Upper lobe of left lung (tissue), 6 donors: ENCODE results near the gene REV1. TPM values are rescaled to one million over a fixed set of nuclear protein-coding genes. Genes with fewer than 3 reads are reported as not detected.

Source experiments
- ATAC-seq, 2 donors: fragments of 200-7000 bp; cut with Tn5 transposase; one replicate each; pipeline ENCODE4 v1.9.1; 2022; ENCODE audit warnings: mild to moderate bottlenecking in 2 of 2, moderate library complexity in 2 of 2; ENCODE audit not compliant: low FRiP score in 2 of 2
- DNase-seq, 2 donors: peaks; one replicate each; pipeline ENCODE4 v3.0.0-alpha.2; 2019 to 2020
- H3K27ac ChIP-seq, 4 donors: fragments of 200-600 bp; sonication (generic); one replicate each; pipeline ENCODE4 v1.5.1; 2016 to 2019
- H3K27me3 ChIP-seq, 4 donors: fragments of 200-600 bp; sonication (generic); one replicate each; pipeline ENCODE4 v1.5.1; 2017 to 2019
- H3K36me3 ChIP-seq, 4 donors: fragments of 200-600 bp; sonication (generic); one replicate each; pipeline ENCODE4 v1.5.1; 2016 to 2019
- H3K4me1 ChIP-seq, 4 donors: fragments of 200-600 bp; sonication (generic); one replicate each; pipeline ENCODE4 v1.5.1; 2018 to 2019
- H3K4me3 ChIP-seq, 4 donors: fragments of 200-600 bp; sonication (generic); one replicate each; pipeline ENCODE4 v1.5.1; 2017 to 2019; ENCODE audit warnings: mild to moderate bottlenecking in 2 of 4, moderate library complexity in 1 of 4
- H3K9me3 ChIP-seq, 4 donors: fragments of 200-600 bp; sonication (generic); one replicate each; pipeline ENCODE4 v1.5.1; 2018 to 2019
- EP300 ChIP-seq, 4 donors: sonication (generic); formaldehyde crosslinking; IDR thresholded peaks; one replicate each; pipeline ENCODE4 v1.5.1; 2017; ENCODE audit warnings: antibody characterized with exemption in 4 of 4, control low read depth in 2 of 4
- POLR2A ChIP-seq, 4 donors: fragments of 450-650 bp; IDR thresholded peaks; one replicate each; pipeline ENCODE4 v1.5.1; 2016 to 2017; ENCODE audit warnings: antibody characterized with exemption in 4 of 4, mild to moderate bottlenecking in 2 of 4
- POLR2AphosphoS5 ChIP-seq, 2 donors: sonication (generic); formaldehyde crosslinking; IDR thresholded peaks; one replicate each; pipeline ENCODE4 v1.5.1; 2017; ENCODE audit warnings: antibody characterized with exemption in 2 of 2
- WGBS, 2 donors: methylation state at CpG; one replicate each; pipeline ENCODE4 v1.1.5; 2017 to 2018; 5-methylcytosine and 5-hydroxymethylcytosine counted together
- total RNA-seq, 6 donors: library from RNA; depleted of rRNA in 4 of 6; stranded (reverse); fragments of >200 nt in 4 of 6; gene quantifications; one replicate each; pipeline versions ENCODE4 v1.1.0 to v1.2.1, GENCODE V29; 2016 to 2021
- TF ChIP-seq, protein P1 (sequence below), 6 experiments: fragments of 450-650 bp in 4 of 6; fragments of 200-600 bp in 2 of 6; sonication (generic) in 2 of 6; IDR thresholded peaks; one replicate each; pipeline ENCODE4 v1.5.1; 2016 to 2019; ENCODE audit warnings: antibody characterized with exemption in 6 of 6
- donor health status: DM: no; HTN: no; CAD: no; lungs with moderate emphysema.
- donor health status: DM: no; HTN: yes; CAD: no; lungs with severe emphysema.

The REV1 gene
- total RNA-seq, 6 donors from 2014 or later = 34.6 to 135 (median 61.8) TPM

DNA sequence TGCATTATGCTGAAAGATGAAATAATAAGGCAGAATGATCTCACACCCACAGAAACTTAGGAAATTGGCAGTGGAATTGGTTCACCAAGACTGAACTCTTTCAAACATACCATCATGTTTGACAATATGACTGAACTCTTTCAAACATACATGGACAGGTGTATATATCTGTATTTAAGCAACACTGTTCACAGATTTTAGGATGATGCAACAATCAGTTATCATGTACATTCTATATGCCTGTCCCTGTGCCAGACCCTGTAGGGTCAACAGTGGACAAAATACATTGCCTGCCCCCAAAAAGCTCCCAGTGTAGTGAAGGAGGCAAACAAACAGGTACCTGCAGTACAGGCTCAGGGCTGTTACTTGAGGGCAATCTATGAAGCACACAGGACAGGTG lies 2.9 kb upstream of the REV1 start:
- Histone ChIP-seq H3K4me3 (no peak overlapping the region), H3K27me3 (no peaks in the 10 kb centered on the region), H3K27ac (no peak overlapping the region), H3K4me1 (peaks cover 6 to 14% (median 11%) of the 10 kb centered on the region in 4 donors), H3K36me3 (no peaks in the 10 kb centered on the region), H3K9me3 (no peaks in the 10 kb centered on the region)
- no peak for ATAC-seq
- no peak for DNase-seq
- TF ChIP-seq EP300 (IDR thresholded peaks at IDR 0.05) = no peak
- TF ChIP-seq POLR2A (IDR thresholded peaks at IDR 0.05) = no peak
- TF ChIP-seq, protein P1, sequence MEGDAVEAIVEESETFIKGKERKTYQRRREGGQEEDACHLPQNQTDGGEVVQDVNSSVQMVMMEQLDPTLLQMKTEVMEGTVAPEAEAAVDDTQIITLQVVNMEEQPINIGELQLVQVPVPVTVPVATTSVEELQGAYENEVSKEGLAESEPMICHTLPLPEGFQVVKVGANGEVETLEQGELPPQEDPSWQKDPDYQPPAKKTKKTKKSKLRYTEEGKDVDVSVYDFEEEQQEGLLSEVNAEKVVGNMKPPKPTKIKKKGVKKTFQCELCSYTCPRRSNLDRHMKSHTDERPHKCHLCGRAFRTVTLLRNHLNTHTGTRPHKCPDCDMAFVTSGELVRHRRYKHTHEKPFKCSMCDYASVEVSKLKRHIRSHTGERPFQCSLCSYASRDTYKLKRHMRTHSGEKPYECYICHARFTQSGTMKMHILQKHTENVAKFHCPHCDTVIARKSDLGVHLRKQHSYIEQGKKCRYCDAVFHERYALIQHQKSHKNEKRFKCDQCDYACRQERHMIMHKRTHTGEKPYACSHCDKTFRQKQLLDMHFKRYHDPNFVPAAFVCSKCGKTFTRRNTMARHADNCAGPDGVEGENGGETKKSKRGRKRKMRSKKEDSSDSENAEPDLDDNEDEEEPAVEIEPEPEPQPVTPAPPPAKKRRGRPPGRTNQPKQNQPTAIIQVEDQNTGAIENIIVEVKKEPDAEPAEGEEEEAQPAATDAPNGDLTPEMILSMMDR (IDR thresholded peaks at IDR 0.05) = no peak
- no peak for TF ChIP-seq POLR2AphosphoS5 (IDR thresholded peaks at IDR 0.05)

DNA sequence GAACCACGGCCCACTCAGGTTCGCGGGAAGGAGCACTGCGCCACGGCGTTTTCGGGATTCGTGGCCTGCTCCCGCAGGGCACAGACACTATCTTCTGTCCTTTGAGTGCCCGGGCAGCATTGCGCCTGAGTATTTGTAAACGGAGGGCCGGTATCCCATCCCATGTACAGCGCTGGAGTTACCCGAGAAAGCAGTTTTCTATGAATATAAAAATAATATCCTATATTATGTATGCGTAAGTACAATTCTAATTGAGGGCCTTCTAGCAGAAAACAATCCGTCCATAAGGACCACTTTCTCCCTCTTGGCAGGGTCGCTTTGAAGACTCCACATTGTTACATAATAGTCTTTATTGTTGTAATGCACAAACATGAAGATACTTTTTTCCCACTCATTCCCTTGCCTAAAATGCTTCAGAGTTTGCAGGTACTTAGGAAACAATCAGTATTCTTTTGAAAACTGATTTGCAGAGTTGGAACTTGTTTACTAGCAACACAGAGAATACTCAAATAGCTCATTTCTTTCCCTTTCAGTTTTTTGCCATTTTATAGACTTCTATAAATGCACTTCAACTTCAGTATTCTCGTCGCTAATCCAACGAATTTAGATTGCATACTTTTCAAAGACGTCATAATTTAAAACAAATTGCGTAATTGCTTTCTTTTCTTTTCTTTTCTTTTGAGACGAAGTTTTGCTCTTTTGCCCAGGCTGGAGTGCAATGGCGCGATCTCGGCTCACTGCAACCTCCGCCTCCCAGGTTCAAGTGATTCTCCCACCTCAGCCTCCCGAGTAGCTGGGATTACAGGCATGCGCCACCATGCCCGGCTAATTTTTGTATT lies 1.0 kb upstream of the REV1 start:
- WGBS, 2 donors = 31 to 34% methylated on average over 29 to 31 of the region's 31 CpGs
- no peaks in the 10 kb centered on the region for H3K27me3 ChIP-seq
- H3K36me3 ChIP-seq = no peaks in the 10 kb centered on the region
- TF ChIP-seq POLR2AphosphoS5 (IDR thresholded peaks at IDR 0.05) = peak in 1 of 2 donors; percentile 3
- TF ChIP-seq, protein P1 (IDR thresholded peaks at IDR 0.05) = no peak
- peaks cover 14 to 29% (median 18%) of the 10 kb centered on the region in 4 donors for H3K4me1 ChIP-seq
- H3K27ac ChIP-seq = peak overlapping the region; percentile 91 to 100 (median 96)
- no peak for ATAC-seq
- H3K9me3 ChIP-seq = no peaks in the 10 kb centered on the region
- peak overlapping the region in 3 of 4 donors; percentile 84 to 99 (median 96) for H3K4me3 ChIP-seq
- no peak for DNase-seq

DNA sequence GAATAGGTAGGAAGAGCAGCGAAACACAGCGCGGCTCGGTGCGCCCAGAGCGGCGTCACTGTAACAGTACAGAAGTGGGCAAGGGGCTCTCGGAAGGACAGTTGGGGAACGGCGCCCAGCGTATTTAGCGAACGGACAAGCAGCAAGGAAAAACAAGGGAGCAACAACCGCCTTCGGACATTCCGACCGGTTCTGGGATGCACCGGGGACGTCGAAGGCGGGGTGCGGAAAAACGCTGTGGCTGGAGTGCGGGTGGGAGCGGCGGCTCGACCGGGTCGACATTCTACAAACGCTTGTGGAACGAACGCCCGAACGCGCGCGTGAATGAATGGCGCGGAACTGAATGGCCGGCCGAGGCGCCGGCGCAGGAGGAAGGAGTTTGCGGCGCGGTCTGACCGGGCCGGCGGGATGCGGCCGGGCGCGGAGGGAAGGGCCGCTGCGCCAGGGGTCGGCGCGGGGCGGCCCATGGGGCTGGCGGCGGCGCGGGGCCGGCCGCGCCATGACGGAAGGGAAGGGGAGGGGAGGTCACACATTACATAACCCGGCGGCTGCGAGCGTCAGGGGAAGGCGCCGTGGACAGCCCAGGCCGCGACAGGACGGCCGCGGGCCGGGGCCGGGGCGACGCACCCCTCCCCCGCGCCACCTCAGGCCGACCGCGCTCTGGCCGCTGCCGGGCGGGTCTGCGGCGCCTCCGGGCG lies 605 bp downstream of the REV1 start:
- 0% methylated on average over 20 to 49 of the region's 95 CpGs for WGBS, 2 donors
- H3K27ac ChIP-seq = peak overlapping the region; percentile 91 to 100 (median 96)
- DNase-seq (peak in 1 of 2 donors; percentile 67), ATAC-seq (peak; percentile 59 to 69)
- no peaks in the 10 kb centered on the region for H3K36me3 ChIP-seq
- TF ChIP-seq EP300 (IDR thresholded peaks at IDR 0.05) (no peak), POLR2AphosphoS5 (IDR thresholded peaks at IDR 0.05) (no peak), POLR2A (IDR thresholded peaks at IDR 0.05) (no peak)
- TF ChIP-seq, protein P1 (IDR thresholded peaks at IDR 0.05) = no peak
- H3K4me1 ChIP-seq = peaks cover 14 to 43% (median 19%) of the 10 kb centered on the region in 4 donors
- H3K27me3 ChIP-seq = no peaks in the 10 kb centered on the region
- H3K4me3 ChIP-seq = peak overlapping the region; percentile 84 to 99 (median 90)
- no peaks in the 10 kb centered on the region for H3K9me3 ChIP-seq

DNA sequence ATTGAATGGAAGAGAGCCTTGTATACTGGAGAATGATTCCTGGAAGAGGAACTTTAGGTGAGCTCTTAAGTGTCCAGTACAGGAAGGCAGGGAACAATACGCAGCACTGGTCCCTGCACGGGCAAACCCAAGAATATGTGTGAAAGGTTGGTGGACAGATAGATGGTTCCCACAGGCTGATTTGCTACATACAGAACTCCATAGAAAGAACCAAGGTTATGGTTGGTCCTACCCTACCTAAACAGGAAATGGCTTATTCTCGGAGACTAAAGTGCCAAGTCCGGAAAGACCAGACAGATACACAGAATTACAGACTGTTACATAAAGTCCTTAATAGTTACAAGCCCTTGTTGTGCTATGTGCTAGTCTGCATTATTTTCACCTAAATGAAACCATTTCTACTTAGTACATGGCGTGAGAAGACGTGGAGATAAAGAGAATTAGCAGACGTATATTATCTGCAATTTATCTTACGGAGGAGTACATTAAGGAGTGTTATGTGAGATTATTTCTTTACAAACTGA lies 1.2 kb downstream of the REV1 start:
- Histone ChIP-seq H3K4me3 (peak overlapping the region; percentile 84 to 99 (median 90)), H3K4me1 (peaks cover 17 to 47% (median 20%) of the 10 kb centered on the region in 4 donors), H3K36me3 (no peaks in the 10 kb centered on the region), H3K27ac (peak overlapping the region; percentile 91 to 100 (median 96)), H3K9me3 (no peaks in the 10 kb centered on the region), H3K27me3 (no peaks in the 10 kb centered on the region)
- 2 to 5% methylated on average over 8 of the region's 8 CpGs for WGBS, 2 donors
- DNase-seq (peak in 1 of 2 donors; percentile 40), ATAC-seq (no peak)
- TF ChIP-seq EP300 (IDR thresholded peaks at IDR 0.05) (no peak), POLR2AphosphoS5 (IDR thresholded peaks at IDR 0.05) (no peak), POLR2A (IDR thresholded peaks at IDR 0.05) (no peak)
- TF ChIP-seq, protein P1 (IDR thresholded peaks at IDR 0.05) = no peak
